Activated CD4-positive, alpha-beta T cell treated with anti-CD3 and anti-CD28 coated beads, Interleukin-2, amount 50 U/mL, for 16 hours (primary cell): ENCODE results near the gene SLC25A6.
"Not testable (repeated sequence)": the region's sequence is repeated elsewhere in the genome, so short reads cannot be mapped to it uniquely, and the experiment has no call there.

ENCODE experiments used
- DNase-seq: peaks from one replicate; pipeline ENCODE4 v3.0.0-alpha.2; 2020

SLC25A6 gene

DNA sequence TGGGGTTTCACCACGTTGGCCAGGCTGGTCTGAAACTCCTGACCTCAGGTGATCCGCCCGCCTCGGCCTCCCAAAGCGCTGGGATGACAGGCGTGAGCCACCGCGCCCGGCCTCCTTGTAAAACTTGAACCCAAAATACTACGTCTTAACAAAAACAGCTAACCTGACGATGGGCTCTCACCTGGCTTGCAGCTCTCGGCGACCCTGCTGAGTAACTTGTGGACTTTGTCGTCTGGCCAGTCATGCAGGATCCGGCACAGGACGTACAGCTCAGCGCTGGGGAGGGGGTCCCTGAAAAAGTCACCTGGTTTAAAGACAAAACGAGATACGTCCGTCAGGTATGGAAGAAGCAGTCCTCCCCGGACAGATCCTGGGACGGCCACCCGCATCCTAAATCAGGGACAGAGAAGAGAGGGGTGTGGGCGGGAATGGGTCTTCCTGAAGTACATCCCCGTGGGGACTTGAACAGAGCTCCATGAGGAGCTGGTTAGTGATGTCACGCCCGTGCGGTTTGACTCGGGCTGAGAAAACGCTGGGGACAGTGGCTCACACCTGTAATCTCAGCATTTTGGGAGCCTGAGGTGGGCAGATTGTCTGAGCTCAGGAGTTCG lies 20.7 kb upstream of the SLC25A6 start:
- no peak for DNase-seq

DNA sequence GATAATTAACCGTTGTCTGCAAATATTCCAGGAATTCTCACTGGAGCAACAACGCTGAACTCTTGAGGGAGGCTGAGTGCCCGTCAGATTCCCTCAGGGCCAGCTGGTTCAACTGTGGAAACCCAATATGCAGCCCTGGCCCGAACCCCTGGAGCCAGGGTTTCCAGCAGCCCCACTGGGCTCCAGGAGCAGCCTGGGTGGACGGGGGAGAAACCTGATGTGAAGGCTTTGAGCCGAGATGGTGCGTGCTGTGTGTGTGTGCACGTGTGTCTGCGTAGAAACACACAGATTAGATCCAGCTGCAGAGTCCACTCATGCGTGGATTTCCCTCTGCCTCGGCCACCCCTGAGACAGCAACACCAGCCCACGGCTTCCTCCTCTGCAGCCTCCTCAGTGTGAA lies 19.4 kb upstream of the SLC25A6 start:
- no peak for DNase-seq

DNA sequence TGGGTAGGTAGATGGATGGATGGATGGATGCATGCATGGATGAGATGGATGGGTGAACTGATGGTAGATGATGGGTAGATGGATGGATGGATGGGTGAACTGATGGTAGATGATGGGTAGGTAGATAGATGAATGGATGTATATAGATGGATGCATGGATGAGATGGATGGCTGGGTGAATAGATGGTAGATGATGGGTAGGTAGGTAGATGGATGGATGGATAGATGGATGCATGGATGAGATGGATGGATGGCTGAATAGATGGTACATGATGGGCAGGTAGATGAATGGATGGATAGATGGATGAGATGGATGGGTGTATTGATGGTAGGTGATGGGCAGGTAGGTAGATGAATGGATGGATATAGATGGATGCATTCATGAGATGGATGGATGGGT lies 15.1 kb upstream of the SLC25A6 start:
- no peak for DNase-seq

DNA sequence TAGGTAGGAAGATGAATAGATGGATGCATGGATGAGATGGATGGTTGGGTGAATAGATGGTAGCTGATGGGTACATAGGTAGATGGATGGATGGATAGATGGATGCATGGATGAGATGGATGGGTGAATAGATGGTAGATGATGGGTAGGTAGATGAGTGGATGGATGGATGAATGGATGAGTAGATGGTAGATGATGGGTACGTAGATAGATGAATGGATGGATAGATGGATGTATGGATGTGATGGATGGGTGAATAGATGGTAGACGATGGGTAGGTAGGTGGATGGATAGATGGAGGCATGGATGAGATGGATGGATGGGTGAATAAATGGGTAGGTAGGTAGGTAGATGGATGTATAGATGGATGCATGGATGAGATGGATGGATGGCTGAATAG lies 13.9 kb upstream of the SLC25A6 start:
- not testable (repeated sequence) for DNase-seq

DNA sequence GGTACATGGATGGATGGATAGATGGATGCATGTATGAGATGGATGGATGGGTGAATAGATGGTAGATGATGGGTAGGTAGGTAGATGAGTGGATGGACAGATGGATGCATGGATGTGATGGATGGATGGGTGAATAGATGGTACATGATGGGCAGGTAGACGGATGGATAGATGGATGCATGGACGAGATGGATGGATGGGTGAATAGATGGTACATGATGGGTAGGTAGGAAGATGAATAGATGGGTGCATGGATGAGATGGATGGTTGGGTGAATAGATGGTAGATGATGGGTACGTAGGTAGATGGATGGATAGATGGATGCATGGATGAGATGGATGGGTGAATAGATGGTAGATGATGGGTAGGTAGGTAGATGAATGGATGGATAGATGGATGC lies 12.0 kb upstream of the SLC25A6 start:
- not testable (repeated sequence) for DNase-seq

DNA sequence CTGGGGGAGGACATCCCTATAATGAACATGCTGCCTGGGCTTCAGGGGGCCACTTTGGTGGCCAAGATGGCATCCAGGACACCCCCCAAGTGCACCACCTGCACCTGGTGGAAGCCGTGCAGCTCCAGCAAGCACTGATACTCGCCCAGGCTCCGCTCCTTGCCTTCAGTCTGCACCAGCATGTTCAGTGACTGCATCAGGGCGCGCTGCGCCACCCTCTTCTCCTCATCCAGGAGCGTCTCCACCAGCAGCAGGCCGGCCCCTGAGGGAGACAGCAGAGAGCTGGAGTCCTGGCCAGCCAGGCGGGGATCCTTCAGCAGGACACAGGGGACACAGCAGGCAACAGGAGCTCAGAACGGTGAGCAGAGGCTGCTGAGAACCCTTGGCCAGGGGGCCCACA lies 11.3 kb upstream of the SLC25A6 start:
- no peak for DNase-seq

DNA sequence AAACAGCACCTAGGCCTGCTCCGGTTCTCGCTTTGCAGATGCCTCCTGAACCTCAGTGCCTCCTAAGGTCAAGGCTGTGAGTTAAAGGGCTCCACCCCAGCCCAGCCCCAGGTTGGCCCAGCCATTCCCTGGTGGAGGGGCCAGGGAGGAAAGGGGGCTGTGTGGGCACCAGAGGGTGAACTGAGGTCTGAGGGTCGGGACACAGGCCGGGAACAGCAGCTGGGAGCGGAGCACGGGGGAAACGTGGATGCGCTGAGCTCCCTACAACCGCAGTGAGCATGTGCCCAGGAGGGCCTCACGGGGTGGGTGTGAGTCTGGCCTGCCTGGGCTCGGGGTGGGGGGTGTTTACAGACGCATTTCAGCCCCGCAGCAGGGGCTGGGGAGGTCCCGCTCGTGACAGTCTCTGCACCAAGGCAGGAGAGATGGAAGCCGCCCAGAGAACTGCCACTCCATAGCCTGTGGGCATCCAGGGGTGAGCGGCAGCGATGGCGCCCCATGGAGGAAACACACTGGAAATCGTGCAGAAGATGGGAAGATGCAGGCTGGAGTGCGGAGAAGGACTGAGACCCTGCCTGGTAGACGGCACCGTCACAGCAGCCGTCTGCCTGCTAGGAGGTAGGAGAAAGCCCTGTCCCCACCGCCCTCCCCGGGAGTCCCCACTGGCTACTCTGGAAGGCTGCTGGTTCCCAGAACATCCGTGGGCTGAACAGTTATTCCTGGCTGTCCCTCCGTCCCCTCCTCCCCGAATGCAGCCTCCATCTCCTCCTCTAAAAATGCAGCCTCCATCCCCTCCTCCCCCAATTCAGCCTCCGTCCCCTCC lies 9.9 kb upstream of the SLC25A6 start:
- no peak for DNase-seq

DNA sequence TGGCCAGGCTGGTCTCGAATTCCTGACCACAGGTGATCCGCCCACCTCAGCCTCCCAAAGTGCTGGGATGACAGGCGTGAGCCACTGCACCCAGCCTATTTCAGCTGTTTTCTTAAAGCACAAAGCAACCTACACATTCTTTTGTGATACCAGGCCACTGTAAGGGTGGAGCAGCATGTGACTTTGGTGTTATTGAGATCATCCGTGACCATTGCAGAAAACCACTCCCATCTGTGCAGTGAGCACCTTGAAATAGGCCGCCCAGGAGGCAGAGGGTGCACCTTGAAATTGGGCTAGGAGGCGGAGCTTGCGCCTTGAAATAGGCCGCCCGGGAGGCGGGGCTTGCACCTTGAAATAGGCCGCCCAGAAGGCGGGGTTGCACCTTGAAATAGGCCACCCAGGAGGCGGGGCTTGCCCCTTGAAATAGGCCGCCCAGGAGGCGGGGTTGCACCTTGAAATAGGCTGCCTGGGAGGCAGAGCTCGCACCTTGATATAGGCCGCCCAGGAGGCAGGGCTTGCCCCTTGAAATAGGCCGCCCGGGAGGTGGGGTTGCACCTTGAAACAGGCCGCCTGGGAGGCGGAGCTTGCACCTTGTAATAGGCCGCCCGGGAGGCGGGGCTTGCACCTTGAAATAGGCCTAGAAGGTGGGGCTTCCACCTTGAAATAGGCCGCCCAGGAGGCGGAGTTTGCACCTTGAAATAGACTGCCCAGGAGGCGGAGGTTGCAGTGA lies 9.0 kb upstream of the SLC25A6 start:
- no peak for DNase-seq

DNA sequence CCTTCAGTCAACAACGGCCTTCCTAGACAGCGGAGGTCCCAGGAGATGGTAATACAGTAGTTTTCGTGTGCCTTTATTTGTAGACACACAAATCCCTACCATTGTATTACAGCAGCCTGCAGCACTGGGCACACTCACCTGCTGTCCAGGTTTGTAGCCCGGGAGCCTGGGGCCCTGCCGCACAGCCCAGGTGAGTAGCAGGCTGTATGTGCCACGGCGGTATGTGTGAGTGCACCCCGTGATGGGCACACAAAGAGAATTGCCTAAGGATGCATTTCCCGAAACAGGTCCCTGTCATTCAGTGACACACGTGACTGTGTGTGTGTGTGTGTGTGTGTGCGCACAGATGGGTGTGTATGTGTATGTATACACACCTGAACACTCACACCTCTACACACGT lies 8.1 kb upstream of the SLC25A6 start:
- DNase-seq = no peak

DNA sequence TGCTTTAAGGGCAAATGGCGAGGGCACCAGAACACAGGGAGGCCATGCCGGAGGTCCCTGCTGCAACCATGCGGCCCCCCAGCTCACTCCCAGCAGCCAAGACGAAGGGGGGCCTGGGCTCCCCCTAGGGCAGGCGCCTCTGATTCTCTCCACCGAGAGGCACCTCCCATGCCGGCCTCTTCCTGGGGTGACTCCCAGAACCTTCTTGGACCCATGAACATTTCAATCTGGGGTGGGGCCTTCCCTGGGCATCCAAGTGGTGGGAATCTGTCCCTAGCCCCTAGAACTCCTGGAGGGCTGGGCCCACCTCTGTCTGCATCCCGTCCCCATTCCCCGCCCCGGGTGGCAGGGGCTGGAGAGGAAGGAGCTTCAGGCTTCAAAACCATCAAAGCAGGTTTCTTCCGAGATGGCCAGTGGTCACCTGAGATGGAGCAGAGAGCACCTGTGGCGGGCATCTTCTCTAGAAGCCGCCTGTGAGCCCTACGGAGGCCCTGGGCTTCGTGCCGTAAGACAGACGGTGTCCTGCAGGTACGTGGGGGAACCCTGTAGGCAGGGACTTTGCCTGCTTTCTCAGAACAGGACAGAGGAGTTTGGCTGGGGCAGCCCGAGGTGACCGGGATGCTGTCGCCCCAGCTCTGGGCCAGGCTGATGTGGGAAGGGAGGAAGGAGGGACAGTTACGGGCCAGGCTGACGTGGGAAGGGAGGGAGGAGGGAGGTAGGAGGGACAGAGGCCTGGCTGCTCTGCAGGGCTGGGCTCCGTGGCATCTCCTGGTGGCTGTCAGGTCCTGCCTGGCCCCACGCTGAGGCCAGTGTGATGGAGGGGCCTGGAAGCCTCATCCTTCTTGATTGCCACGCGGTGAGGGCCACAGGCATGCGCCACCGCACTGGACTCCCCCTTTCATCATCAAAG lies 6.8 kb upstream of the SLC25A6 start:
- no peak for DNase-seq

DNA sequence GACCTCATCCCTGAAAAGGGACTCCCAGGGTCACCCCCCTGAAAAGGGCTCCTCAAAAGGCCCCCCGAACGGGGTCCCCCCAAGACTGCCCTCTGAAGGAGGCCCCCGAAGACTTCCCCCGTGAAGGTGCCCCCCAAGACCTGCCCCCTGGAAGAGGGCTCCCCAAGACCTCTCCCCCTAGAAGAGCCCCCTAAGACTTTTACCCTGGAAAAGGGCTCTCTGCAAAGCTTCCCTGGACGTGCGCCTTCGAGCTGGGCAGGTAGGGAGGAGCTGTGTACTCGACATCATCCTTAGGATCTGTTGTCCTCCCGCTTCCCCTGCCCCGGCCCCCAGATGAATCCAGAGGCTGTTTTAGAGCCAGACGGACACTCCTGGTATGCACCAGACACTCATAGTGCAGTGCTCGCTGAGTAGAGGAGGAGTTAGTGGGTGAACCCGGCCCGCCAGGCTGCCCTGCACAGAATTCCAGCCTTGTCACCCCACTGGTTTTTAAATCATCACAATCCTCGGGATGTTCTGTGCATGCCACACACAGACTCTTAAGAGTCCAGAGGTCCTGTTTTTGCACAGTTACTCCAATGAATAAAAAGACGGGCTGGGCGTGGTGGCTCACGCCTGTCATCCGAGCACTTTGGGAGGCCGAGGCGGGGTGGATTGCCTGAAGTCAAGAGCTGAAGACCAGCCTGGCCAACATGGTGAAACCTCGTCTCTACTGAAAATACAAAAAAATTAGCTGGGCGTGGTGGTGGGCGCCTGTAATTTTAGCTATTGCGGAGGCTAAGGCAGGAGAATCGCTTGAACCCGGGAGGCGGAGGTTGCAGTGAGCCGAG lies 5.7 kb upstream of the SLC25A6 start:
- no peak for DNase-seq

DNA sequence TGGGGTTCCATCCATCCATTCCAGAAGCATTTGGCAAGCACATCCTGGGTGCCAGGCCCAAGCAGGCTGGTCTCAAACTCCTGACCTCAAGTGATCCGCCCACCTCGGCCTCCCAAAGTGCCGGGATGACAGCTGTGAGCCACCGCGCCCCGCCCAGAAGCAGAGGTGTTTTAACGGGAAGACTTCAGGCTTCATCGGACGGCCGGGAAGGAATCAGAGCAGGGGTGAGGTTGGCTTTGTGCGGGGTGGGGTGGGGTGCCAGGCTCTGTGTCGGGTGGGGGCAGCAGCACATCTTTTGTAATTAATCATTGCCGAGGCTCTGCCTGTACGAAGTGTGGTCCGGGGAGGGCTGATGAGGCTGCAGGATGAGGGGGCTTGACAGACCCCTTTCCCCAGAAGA lies 5.1 kb upstream of the SLC25A6 start:
- DNase-seq = no peak

DNA sequence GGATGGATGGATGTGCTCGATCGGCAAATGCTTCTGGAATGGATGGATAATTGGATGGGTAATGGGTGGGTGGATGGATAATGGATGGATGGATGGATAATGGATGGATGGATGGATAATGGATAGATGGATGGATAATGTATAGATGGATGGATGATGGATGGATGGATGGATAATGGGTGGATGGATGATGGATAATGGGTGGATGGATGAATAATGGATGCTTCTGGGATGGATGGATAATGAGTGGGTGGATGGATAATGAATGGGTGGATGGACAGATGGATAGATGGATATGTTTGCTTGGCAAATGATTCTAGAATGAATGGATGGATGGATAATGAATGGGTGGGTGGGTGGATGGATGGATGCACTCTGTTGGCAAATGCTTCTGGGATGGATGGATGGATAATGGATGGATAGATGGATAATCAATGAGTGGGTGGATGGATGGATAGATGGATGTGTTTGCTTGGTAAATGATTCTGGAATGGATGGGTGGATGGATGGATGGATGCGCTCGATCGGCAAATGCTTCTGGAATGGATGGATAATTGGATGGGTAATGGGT lies 3.8 kb upstream of the SLC25A6 start:
- no peak for DNase-seq

DNA sequence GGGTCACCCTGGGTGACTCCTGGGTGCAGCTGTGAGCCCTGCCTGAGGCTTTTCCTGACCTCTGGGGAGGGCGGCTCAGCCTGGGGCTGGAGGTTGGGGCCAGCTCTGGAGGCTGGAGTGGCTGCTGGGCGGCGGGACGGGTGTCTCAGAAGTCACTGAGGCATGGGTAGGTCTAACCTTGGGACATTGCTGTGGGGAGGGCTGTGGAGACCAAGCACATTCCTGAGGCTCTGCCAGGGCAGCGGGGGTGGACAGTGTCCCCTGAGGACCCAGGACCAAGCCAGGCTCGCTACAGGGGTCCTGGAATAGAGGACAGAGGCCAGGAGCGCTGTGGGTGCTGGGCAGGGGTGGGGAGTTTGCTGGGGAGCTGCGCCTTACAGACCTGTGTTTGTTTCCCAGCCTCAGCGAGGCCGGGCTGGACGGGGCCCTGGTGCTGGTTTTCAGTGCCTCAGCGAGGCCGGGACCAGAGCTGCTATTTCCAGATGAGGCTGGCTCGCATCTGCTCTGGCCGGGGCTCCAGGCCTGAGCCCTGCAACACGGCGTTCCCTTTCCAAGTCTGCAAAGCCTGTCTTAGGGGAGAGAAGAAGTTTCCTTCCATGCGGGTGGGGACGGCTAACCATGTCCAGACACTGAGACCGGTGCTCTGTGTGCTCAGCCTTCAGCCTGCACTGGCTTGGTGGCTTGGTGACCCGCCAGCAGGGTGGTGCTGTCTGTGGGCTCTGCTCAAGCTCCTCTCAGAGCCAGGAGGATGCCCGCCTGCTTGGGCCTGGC lies 3.0 kb upstream of the SLC25A6 start:
- DNase-seq = no peak

DNA sequence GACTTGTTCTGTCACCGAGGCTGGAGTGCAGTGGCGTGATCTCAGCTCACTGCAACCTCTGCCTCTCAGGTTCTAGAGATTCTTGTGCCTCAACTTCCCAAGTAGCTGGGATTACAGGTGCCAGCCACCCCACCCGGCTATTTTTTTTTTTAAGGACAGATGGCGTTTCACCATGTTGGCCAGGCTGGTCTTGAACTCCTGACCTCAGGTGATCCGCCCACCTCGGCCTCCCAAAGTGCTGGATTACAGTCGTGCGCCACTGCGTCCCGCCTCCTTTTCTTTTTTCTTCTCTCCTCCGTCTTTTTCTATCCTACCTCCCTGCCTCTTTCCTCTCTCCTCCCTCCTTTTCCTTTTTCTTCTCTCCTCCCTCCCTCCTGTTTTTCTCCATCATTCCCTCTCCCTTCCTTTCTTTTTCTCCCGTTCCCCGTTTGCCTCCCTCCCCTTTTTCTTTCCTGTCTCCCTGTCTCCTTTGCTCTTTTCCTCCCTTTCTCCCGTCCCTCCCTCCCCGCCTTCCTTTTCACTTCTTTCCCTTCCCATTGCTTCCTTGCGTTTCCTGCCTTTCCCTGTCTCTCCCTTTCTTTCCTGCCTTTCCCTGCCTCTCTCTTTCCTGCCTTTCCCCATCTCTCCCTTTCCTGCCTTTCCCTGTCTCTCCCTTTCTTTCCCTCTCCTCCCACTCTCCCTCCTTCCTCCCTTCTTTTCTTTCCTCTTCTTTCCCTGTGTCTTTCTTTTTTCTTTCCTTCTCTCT lies 2.1 kb upstream of the SLC25A6 start:
- DNase-seq = no peak

DNA sequence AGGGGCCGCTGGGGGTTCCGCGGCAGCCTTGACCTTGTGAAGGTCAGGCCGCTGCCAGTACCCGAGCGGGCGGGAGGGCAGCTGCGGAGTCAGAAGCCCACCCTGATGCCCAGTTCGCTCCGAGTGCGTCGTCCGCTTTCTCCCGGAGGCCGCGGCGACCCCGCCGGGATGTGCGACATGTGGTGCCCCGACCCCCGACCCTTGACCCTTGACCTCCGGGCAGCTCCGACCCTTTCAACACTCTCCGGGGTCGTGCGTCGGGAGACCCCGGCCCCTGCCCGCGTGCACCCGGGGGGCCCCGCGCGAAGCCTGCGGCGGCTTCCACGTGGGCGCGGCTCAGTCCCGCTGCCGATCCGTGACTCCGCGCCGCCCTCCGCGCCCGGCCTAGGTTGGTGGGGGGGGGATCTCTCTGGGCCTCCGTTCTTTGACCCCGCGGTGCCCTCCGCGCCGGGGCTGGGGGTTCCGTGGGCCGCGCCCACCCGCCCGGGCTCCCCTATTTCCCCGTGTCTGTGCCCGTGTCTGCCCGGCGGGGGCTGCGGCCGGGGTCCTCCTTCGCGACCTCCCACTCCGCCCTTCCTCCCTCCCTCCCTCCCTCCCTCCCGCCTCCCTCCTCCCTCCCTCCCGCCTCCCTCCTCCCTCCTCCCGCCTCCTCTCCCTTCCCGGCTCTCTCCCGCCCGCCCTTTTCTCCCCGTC lies 609 bp upstream of the SLC25A6 start:
- peak; percentile 40 for DNase-seq

DNA sequence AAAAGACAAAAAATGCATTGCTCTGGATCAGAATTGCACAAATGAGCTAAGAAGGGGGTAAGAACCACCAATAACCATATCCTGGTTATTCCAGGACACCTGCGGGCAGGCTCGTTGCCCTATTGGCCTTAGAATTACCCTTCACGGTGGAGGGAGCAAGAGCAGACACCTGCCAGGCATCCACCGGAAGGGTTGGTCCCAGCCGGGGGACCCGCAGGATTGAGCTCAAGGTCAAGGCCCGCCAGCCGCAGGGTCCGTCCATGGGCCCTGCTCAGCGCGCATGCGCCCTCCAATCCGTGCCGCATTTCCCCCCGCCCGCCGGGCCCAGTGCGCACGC lies 575 bp downstream of the SLC25A6 start:
- peak; percentile 94 for DNase-seq

DNA sequence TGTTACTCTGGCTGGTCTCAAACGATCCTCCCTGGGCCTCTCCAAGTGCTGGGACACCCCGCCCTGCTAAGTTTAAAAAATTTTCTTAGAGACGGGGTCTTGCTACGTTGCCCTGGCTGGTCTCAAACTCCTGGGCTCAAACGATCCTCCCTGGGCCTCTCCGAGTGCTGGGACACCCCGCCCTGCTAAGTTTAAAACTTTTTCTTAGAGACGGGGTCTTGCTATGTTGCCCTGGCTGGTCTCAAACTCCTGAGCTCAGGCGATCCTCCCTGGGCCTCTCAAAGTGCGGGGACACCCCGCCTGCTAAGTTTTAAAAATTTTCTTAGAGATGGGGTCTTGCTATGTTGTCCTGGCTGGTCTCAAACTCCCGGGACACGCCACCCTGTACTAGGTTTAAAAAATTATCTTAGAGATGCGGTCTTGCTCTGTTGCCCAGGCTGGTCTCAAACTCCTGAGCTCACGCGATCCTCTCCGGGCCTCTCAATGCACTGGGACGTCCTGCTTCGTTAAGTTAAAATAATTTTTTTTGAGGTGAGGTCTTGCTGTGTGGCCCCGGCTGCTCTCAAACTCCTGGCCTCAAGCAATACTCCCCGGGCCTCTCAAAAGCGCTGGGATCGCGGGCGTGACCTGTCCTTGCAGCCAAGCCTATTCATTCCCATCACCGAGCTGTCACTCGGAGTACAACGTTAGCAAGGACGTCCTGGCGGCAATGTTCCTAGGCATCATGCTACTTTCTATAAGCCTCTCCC lies 1.1 kb downstream of the SLC25A6 start:
- no peak for DNase-seq

DNA sequence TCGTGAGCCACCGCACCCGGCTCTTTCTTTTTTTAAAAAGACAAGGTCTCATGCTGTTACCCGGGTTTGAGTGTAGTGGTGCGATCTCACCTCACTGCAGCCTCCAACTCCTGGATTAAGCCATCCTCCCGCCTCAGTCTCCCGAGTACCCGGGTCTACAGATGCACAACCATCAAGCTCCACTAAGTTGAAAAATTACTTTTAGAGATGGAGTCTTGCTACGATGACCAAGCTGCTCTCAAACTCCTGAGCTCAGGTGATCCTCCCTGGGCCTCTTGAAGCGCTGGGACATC lies 2.0 kb downstream of the SLC25A6 start:
- DNase-seq = no peak
